Panc1 (cell line): ENCODE data around the gene PEAR1. TPM values are rescaled to one million over a fixed set of nuclear protein-coding genes. Genes with fewer than 3 reads are reported as not detected.

Source experiments
- ATAC-seq: fragments of 200-7000 bp; cut with Tn5 transposase; 2 replicates; pipeline ENCODE4 v1.9.1; 2020; ENCODE audit warnings: mild to moderate bottlenecking, moderate library complexity
- BruUV-seq: library from RNA; stranded (reverse); fragments of 400-500 nt; replicated peaks from 2 replicates; lab custom pipeline; 2021; lab: Mats Ljungman, UMichigan
- CTCF ChIA-PET: fragments of 300-600 bp; sonication (Branson Sonifier 250); formaldehyde crosslinking; loops from one replicate; lab custom pipeline; 2022; ENCODE audit warnings: antibody characterized with exemption; lab: Charles Lee
- POLR2A ChIA-PET: fragments of 300-600 bp; sonication (Branson Sonifier 250); formaldehyde crosslinking; loops from one replicate; lab custom pipeline; 2022; ENCODE audit warnings: antibody characterized with exemption; lab: Charles Lee
- DNase-seq: peaks from one replicate; pipeline ENCODE4 v3.0.0-alpha.2; 2010; ENCODE audit warnings: low read depth, low spot score
- H3K27ac ChIP-seq: 2 replicates; pipeline ENCODE4 v1.5.1; 2011; ENCODE audit warnings: mild to moderate bottlenecking, low read length, inconsistent platforms
- H3K27me3 ChIP-seq: fragments of 200-500 bp; sonication (Bioruptor generic); 2 replicates; pipeline ENCODE4 v1.6.0; 2014; ENCODE audit warnings: low read length, inconsistent platforms; ENCODE audit not compliant: control insufficient read depth, insufficient read depth
- H3K36me3 ChIP-seq: fragments of 200-500 bp; sonication (Bioruptor generic); 2 replicates; pipeline ENCODE4 v1.5.1; 2014; ENCODE audit warnings: inconsistent platforms, mild to moderate bottlenecking, low read length, moderate library complexity; ENCODE audit not compliant: control insufficient read depth, insufficient read depth
- H3K4me1 ChIP-seq: 2 replicates; pipeline ENCODE4 v1.5.1; 2011; ENCODE audit warnings: inconsistent platforms, mild to moderate bottlenecking, low read length, moderate library complexity; ENCODE audit not compliant: control insufficient read depth, insufficient read depth
- H3K4me3 ChIP-seq, 2 experiments: 2 replicates each; pipeline ENCODE4 v1.5.1; 2011 to 2012; ENCODE audit warnings: low read depth in 2 of 2, low read length in 2 of 2, mild to moderate bottlenecking in 2 of 2, inconsistent platforms in 1 of 2, moderate library complexity in 1 of 2
- H3K9me3 ChIP-seq: fragments of 200-500 bp; sonication (Bioruptor generic); 2 replicates; pipeline ENCODE4 v1.5.1; 2014; ENCODE audit warnings: low read depth, mild to moderate bottlenecking, inconsistent platforms, low read length, moderate library complexity; ENCODE audit not compliant: control insufficient read depth, insufficient read depth
- POLR2AphosphoS5 ChIP-seq: IDR thresholded peaks from 2 replicates; pipeline ENCODE4 v1.6.1; 2012; ENCODE audit warnings: mild to moderate bottlenecking, low read depth, low read length, moderate library complexity
- SIN3A ChIP-seq: IDR thresholded peaks from 2 replicates; pipeline ENCODE4 v1.6.1; 2012; ENCODE audit warnings: low read depth, mild to moderate bottlenecking, low read length, moderate library complexity, borderline replicate concordance; ENCODE audit not compliant: insufficient read depth
- TCF7L2 ChIP-seq: IDR thresholded peaks from 2 replicates; pipeline ENCODE4 v1.6.1; 2011; ENCODE audit warnings: mild to moderate bottlenecking, low read depth, low read length, inconsistent platforms
- in situ Hi-C: cut with HindIII; loops from 2 replicates; pipeline ENCODE4 v1.10.0; 2016; ENCODE audit warnings: low sequenced_read_pairs, low pct_unique_long_range_greater_than_20kb
- intact Hi-C: fragments of 100-400 bp; cut with micrococcal nuclease; formaldehyde crosslinking; loops from one replicate; pipeline ENCODE4 v1.10.0; 2022; ENCODE audit not compliant: unreplicated experiment
- total RNA-seq: library from RNA; stranded (reverse); gene quantifications from one replicate; pipeline ENCODE4 v1.2.1, GENCODE V29; 2021; ENCODE audit not compliant: unreplicated experiment
- TF ChIP-seq, protein P1 (sequence below): fragments of 450-650 bp; IDR thresholded peaks from 2 replicates; pipeline ENCODE4 v1.5.1; 2017; ENCODE audit warnings: mild to moderate bottlenecking
- TF ChIP-seq, protein P2 (sequence below), 2 experiments: IDR thresholded peaks; 2 replicates each; pipeline ENCODE4 v1.6.1; 2011 to 2012; ENCODE audit warnings: low read depth in 2 of 2, control low read depth in 1 of 2, low read length in 1 of 2, mild to moderate bottlenecking in 1 of 2, moderate library complexity in 1 of 2; ENCODE audit not compliant: insufficient read depth in 1 of 2

Gene PEAR1
- total RNA-seq, 1 experiment from 2014 or later = 16.1 TPM

DNA sequence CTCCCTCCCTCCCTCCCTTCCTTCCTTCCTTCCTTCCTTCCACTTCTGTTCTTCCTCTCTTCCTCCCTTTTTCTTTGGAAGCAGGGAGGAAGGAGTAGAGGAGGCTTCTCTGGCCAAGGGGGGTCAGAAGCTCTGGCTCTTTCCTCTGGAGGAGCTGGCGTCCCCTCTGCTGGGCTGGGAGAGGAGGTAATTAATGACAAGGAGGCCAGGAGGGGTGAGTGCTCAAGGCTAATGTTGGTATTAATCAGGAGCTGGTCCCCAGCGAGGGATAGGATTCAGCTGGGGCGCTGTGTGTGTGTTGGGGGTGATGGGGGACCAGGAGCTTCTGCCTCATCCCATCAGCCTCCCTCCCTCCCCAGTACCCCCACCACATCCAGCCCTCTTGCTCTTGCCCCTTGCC is 6.2 kb upstream of the PEAR1 start:
- Histone ChIP-seq H3K27ac (no peak overlapping the region), H3K4me1 (no peaks in the 10 kb centered on the region; the same call in 1 of the 2 replicates), H3K9me3 (no peaks in the 10 kb centered on the region), H3K27me3 (no peaks in the 10 kb centered on the region), H3K36me3 (no peaks in the 10 kb centered on the region), H3K4me3 (no peak overlapping the region)
- ATAC-seq = no peak
- in situ Hi-C loops = no loop called here
- TF ChIP-seq POLR2AphosphoS5 (no peak), SIN3A (no peak), TCF7L2 (no peak)
- TF ChIP-seq, protein P1, sequence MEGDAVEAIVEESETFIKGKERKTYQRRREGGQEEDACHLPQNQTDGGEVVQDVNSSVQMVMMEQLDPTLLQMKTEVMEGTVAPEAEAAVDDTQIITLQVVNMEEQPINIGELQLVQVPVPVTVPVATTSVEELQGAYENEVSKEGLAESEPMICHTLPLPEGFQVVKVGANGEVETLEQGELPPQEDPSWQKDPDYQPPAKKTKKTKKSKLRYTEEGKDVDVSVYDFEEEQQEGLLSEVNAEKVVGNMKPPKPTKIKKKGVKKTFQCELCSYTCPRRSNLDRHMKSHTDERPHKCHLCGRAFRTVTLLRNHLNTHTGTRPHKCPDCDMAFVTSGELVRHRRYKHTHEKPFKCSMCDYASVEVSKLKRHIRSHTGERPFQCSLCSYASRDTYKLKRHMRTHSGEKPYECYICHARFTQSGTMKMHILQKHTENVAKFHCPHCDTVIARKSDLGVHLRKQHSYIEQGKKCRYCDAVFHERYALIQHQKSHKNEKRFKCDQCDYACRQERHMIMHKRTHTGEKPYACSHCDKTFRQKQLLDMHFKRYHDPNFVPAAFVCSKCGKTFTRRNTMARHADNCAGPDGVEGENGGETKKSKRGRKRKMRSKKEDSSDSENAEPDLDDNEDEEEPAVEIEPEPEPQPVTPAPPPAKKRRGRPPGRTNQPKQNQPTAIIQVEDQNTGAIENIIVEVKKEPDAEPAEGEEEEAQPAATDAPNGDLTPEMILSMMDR = no peak
- TF ChIP-seq, protein P2, sequence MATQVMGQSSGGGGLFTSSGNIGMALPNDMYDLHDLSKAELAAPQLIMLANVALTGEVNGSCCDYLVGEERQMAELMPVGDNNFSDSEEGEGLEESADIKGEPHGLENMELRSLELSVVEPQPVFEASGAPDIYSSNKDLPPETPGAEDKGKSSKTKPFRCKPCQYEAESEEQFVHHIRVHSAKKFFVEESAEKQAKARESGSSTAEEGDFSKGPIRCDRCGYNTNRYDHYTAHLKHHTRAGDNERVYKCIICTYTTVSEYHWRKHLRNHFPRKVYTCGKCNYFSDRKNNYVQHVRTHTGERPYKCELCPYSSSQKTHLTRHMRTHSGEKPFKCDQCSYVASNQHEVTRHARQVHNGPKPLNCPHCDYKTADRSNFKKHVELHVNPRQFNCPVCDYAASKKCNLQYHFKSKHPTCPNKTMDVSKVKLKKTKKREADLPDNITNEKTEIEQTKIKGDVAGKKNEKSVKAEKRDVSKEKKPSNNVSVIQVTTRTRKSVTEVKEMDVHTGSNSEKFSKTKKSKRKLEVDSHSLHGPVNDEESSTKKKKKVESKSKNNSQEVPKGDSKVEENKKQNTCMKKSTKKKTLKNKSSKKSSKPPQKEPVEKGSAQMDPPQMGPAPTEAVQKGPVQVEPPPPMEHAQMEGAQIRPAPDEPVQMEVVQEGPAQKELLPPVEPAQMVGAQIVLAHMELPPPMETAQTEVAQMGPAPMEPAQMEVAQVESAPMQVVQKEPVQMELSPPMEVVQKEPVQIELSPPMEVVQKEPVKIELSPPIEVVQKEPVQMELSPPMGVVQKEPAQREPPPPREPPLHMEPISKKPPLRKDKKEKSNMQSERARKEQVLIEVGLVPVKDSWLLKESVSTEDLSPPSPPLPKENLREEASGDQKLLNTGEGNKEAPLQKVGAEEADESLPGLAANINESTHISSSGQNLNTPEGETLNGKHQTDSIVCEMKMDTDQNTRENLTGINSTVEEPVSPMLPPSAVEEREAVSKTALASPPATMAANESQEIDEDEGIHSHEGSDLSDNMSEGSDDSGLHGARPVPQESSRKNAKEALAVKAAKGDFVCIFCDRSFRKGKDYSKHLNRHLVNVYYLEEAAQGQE (IDR thresholded peaks at IDR 0.05; ENCODE audit: insufficient read depth in 1 of 2, low read depth in 2 of 2, low read length in 1 of 2) = no peak
- POLR2A ChIA-PET = no interaction called here
- CTCF ChIA-PET = interaction anchor here (0.6 to 0.7 kb wide), 2 partner anchors 23 to 80 kb away, joined by 3 to 9 read pairs; no protein-coding TSS in a partner anchor
- no peak for DNase-seq
- intact Hi-C loops = no loop called here
- BruUV-seq = no TSS peak

DNA sequence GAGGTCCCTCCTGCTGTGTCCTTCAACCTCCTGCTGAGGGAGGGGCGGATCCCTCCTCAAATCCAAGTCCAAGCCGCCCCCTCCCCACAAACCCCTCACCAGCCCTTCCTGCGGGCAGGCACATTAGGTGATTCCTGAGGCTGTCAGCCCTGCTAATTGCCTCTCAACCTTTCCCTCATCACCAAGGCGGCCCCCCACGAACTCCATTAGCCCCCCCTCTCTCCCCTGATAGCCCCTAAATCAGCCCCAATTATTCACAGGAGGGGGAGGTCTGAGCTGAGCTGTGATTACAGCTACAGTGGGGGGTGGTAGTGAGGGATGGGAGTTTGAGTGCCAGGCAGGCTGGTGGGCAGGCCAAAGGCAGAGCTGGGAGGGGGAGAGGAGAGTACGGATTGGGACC is 5.8 kb upstream of the PEAR1 start:
- intact Hi-C loops = no loop called here
- POLR2A ChIA-PET = interaction anchor here (0.6 kb wide), 1 partner anchor 47 kb away, joined by 3 read pairs; no protein-coding TSS in a partner anchor

More for the DNA sequence above, 5.8 kb upstream of the PEAR1 start:
- Histone ChIP-seq H3K36me3 (no peaks in the 10 kb centered on the region), H3K4me1 (no peaks in the 10 kb centered on the region; the same call in 1 of the 2 replicates), H3K27me3 (no peaks in the 10 kb centered on the region), H3K9me3 (no peaks in the 10 kb centered on the region), H3K27ac (no peak overlapping the region), H3K4me3 (no peak overlapping the region)
- no peak for DNase-seq
- ATAC-seq = no peak
- in situ Hi-C loops = no loop called here
- CTCF ChIA-PET = interaction anchor here (0.6 kb wide), 1 partner anchor 24 kb away, joined by 9 read pairs; no protein-coding TSS in a partner anchor
- TF ChIP-seq, protein P2 (IDR thresholded peaks at IDR 0.05; ENCODE audit: insufficient read depth in 1 of 2, low read depth in 2 of 2, low read length in 1 of 2) = no peak
- TF ChIP-seq, protein P1 = no peak
- no peak for TF ChIP-seq TCF7L2
- TF ChIP-seq SIN3A = no peak
- TF ChIP-seq POLR2AphosphoS5 = no peak
- no TSS peak for BruUV-seq
